ENCODE measurements around the gene F11. TPM values are rescaled to one million over a fixed set of nuclear protein-coding genes. Genes with fewer than 3 reads are reported as not detected.

F11 gene
- total RNA-seq, 1 donor from 2014 or later = not detected

DNA sequence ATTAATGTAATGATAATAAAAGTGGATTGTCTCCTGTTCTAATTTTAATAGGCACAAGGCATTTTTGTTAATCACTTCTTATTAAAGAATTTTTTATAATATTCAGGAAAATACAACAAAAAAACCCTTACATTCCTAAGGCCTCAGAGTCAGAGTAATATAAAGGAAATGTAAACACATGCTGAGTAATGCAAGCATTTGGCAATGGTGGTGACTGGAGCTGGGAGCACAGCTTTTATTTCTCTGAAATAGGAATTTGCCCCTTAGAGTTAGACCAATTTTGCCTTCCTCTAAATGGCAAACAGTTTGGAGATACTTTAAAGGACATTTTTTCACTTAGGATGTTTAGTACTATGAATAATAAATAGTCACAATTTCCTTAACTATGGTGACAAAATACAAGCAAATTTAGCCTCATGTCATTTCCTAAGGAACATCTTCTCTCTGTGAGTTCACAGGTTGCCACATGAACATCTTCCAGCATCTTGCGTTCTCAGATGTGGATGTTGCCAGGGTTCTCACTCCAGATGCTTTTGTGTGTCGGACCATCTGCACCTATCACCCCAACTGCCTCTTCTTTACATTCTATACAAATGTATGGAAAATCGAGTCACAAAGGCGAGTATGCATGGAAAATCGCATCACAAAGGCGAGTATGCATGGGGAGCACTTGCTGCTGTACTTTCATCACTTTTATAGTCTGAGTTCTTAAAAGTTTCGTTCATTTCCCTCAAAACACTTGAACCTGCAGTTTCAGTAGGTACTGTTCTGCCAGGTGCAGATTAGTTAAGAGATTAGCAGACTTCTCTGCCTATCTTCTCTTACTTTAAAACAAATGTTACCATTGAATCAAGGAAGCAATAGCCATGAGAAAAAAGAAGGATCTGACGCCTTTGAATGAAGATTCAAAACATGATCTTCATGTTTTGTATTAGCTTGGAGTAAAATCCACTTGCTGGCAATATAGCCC is 15.9 kb upstream of the F11 start:
- H3K27me3 ChIP-seq = no peaks in the 10 kb centered on the region
- H3K79me2 ChIP-seq (ENCODE audit: low read depth) = no peaks in the 10 kb centered on the region
- H3K4me1 ChIP-seq = peaks cover 16% of the 10 kb centered on the region
- DNase-seq (ENCODE audit: low spot score) = no peak
- H2AFZ ChIP-seq (replicated peaks) = no peak overlapping the region
- H3F3A ChIP-seq (ENCODE audit: low read depth) = no peaks in the 10 kb centered on the region
- no peak overlapping the region for H3K4me3 ChIP-seq
- H3K27ac ChIP-seq = no peak overlapping the region
- H3K36me3 Mint-ChIP-seq = peaks cover 1% of the 10 kb centered on the region
- no peaks in the 10 kb centered on the region for H4K20me1 ChIP-seq (ENCODE audit: low read depth)
- H3K4me3 Mint-ChIP-seq = no peak overlapping the region
- H3K27me3 Mint-ChIP-seq (ENCODE audit: insufficient read depth, low read depth) = peaks cover 4% of the 10 kb centered on the region
- H3K9me3 Mint-ChIP-seq = peaks cover 15% of the 10 kb centered on the region
- H3K4me2 ChIP-seq = no peak overlapping the region
- H3K9ac ChIP-seq = no peak overlapping the region
- H3K9me3 ChIP-seq (ENCODE audit: low read depth) = no peaks in the 10 kb centered on the region
- no peak overlapping the region for H3K27ac Mint-ChIP-seq
- H3K36me3 ChIP-seq = no peaks in the 10 kb centered on the region
- H3K4me1 Mint-ChIP-seq = peaks cover 9% of the 10 kb centered on the region
- TF ChIP-seq EZH2phosphoT487 (IDR thresholded peaks at IDR 0.05) = no peak
- no peak for TF ChIP-seq EZH2 (IDR thresholded peaks at IDR 0.05)

DNA sequence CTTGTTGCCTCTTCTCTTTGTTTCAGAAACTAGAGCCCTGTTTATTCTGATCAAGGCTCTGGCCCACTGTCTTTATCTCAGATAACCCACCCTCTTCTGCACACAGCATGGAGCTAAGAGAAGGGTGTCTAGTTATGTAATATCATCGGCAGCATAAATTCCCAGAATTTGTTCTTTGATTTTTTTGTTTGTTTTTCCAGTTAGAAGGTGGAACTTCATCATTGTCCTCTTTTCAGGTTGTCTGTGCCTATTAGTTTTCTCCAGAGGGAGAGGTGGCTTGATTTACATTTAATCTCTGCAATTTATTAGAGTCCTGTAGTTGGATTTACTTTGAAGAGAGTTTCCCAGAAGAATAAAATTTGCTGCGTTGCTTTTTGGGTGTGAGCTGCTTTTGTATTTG is 15.2 kb upstream of the F11 start:
- Histone ChIP-seq H3K27me3 (no peaks in the 10 kb centered on the region), H2AFZ (replicated peaks) (no peak overlapping the region), H3K4me2 (no peak overlapping the region), H3K9me3 (ENCODE audit: low read depth) (no peaks in the 10 kb centered on the region), H3K36me3 (no peaks in the 10 kb centered on the region), H3K4me1 (peaks cover 16% of the 10 kb centered on the region), H4K20me1 (ENCODE audit: low read depth) (no peaks in the 10 kb centered on the region), H3K27ac (no peak overlapping the region), H3K79me2 (ENCODE audit: low read depth) (no peaks in the 10 kb centered on the region), H3K9ac (no peak overlapping the region), H3F3A (ENCODE audit: low read depth) (no peaks in the 10 kb centered on the region), H3K4me3 (no peak overlapping the region)
- peaks cover 14% of the 10 kb centered on the region for H3K9me3 Mint-ChIP-seq
- H3K4me1 Mint-ChIP-seq = peaks cover 9% of the 10 kb centered on the region
- H3K27me3 Mint-ChIP-seq (ENCODE audit: insufficient read depth, low read depth) = peaks cover 3% of the 10 kb centered on the region
- H3K36me3 Mint-ChIP-seq = peaks cover 1% of the 10 kb centered on the region
- H3K4me3 Mint-ChIP-seq = no peak overlapping the region
- no peak for DNase-seq (ENCODE audit: low spot score)
- TF ChIP-seq EZH2phosphoT487 (IDR thresholded peaks at IDR 0.05) (no peak), EZH2 (IDR thresholded peaks at IDR 0.05) (no peak)
- TF ChIP-seq, protein P1, sequence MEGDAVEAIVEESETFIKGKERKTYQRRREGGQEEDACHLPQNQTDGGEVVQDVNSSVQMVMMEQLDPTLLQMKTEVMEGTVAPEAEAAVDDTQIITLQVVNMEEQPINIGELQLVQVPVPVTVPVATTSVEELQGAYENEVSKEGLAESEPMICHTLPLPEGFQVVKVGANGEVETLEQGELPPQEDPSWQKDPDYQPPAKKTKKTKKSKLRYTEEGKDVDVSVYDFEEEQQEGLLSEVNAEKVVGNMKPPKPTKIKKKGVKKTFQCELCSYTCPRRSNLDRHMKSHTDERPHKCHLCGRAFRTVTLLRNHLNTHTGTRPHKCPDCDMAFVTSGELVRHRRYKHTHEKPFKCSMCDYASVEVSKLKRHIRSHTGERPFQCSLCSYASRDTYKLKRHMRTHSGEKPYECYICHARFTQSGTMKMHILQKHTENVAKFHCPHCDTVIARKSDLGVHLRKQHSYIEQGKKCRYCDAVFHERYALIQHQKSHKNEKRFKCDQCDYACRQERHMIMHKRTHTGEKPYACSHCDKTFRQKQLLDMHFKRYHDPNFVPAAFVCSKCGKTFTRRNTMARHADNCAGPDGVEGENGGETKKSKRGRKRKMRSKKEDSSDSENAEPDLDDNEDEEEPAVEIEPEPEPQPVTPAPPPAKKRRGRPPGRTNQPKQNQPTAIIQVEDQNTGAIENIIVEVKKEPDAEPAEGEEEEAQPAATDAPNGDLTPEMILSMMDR (IDR thresholded peaks at IDR 0.05) = no peak
- H3K27ac Mint-ChIP-seq = no peak overlapping the region

DNA sequence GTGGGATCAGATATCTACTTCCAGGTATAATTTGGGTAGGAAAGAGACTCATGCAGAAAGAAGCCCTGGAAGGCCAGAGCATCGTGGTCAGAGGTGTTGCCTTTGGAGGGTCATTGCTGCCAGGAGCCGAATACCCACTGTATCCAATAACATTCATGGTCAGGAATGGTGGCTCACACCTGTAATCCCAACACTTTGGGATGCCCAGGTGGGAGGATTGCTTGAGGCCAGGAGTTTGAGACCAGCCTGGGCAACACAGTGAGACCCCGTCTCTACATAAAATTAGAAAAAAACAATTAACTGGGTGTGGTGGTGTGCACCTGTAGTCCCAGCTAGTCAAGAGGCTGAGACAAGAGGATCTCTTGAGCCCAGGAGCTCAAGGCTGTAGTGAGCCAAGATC is 10.9 kb upstream of the F11 start:
- no peak for DNase-seq (ENCODE audit: low spot score)
- Histone ChIP-seq H4K20me1 (ENCODE audit: low read depth) (no peaks in the 10 kb centered on the region), H3K79me2 (ENCODE audit: low read depth) (no peaks in the 10 kb centered on the region), H3K27ac (no peak overlapping the region), H3K4me2 (no peak overlapping the region), H3K9me3 (ENCODE audit: low read depth) (no peaks in the 10 kb centered on the region), H3K36me3 (no peaks in the 10 kb centered on the region), H3K27me3 (no peaks in the 10 kb centered on the region), H3F3A (ENCODE audit: low read depth) (no peaks in the 10 kb centered on the region), H3K4me1 (peaks cover 8% of the 10 kb centered on the region), H3K9ac (no peak overlapping the region), H2AFZ (replicated peaks) (no peak overlapping the region), H3K4me3 (no peak overlapping the region)
- no peak overlapping the region for H3K27ac Mint-ChIP-seq
- no peaks in the 10 kb centered on the region for H3K9me3 Mint-ChIP-seq
- H3K4me3 Mint-ChIP-seq = no peak overlapping the region
- no peaks in the 10 kb centered on the region for H3K27me3 Mint-ChIP-seq (ENCODE audit: insufficient read depth, low read depth)
- peaks cover 7% of the 10 kb centered on the region for H3K4me1 Mint-ChIP-seq
- no peak for TF ChIP-seq EZH2 (IDR thresholded peaks at IDR 0.05)
- TF ChIP-seq, protein P1 (IDR thresholded peaks at IDR 0.05) = no peak
- no peak for TF ChIP-seq EZH2phosphoT487 (IDR thresholded peaks at IDR 0.05)
- H3K36me3 Mint-ChIP-seq = no peaks in the 10 kb centered on the region
